ENCODE data around the gene KRT71. TPM values are rescaled to one million over a fixed set of nuclear protein-coding genes. Genes with fewer than 3 reads are reported as not detected.

The KRT71 gene
- total RNA-seq, 4 donors from 2014 or later = not detected

DNA sequence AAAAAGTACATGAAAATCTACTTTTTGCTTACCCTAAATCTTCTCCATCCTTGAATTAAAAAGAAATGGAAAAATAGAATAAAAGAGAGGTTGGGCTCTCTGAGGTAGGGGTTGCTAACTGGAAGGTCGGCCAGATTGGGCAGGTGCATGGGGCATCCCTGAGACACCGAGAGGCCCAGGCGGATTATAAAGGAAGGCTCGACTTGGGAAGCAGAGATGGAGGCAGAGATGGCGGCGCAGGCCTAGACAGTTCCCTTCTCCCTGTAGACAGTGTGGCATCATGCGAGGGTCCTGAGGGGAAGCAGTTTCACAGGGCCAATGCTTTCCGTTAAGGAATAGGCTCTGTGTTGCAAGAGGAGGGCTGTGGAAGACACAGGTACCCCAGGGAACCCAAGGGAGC is 24.4 kb upstream of the KRT71 start:
- peaks cover 0 to 5% (median 0%) of the 10 kb centered on the region in 4 donors for H3K27me3 ChIP-seq
- intact Hi-C loops (cut with DNase I) = loop anchor here (10.0 kb wide), 1 partner anchor 193 kb away; the partner anchor contains the start of gene KRT84
- WGBS, 2 donors = 89 to 92% methylated on average over 8 of the region's 8 CpGs
- H3K4me3 ChIP-seq = no peak overlapping the region
- TF ChIP-seq, protein P1, sequence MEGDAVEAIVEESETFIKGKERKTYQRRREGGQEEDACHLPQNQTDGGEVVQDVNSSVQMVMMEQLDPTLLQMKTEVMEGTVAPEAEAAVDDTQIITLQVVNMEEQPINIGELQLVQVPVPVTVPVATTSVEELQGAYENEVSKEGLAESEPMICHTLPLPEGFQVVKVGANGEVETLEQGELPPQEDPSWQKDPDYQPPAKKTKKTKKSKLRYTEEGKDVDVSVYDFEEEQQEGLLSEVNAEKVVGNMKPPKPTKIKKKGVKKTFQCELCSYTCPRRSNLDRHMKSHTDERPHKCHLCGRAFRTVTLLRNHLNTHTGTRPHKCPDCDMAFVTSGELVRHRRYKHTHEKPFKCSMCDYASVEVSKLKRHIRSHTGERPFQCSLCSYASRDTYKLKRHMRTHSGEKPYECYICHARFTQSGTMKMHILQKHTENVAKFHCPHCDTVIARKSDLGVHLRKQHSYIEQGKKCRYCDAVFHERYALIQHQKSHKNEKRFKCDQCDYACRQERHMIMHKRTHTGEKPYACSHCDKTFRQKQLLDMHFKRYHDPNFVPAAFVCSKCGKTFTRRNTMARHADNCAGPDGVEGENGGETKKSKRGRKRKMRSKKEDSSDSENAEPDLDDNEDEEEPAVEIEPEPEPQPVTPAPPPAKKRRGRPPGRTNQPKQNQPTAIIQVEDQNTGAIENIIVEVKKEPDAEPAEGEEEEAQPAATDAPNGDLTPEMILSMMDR (IDR thresholded peaks at IDR 0.05) = no peak
- TF ChIP-seq POLR2A (IDR thresholded peaks at IDR 0.05) = no peak
- no peak overlapping the region for H3K27ac ChIP-seq
- H3K36me3 ChIP-seq = no peaks in the 10 kb centered on the region
- peaks cover 19 to 49% (median 24%) of the 10 kb centered on the region in 3 donors for H3K4me1 ChIP-seq
- H3K9me3 ChIP-seq = no peaks in the 10 kb centered on the region
- DNase-seq = no peak

DNA sequence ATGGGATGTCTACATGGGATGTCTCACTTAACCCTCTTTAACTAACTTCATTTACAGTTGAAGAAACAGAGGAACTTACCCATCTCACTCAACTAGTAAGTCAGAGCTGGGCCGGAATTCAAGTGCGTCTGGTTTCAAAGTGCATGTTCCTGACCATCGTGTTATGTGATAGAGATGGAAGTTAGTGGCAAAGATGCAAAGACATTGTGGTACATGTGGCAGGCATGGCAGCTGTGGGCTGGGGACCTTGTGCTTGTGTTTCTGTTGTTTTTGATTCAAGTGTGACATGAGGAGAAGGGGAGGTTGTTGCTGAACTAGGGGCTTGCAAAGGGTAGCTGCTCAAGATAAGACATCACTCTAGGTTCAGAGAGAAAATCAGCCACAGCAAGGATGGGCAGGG is 23.0 kb upstream of the KRT71 start:
- H3K9me3 ChIP-seq = no peaks in the 10 kb centered on the region
- no peak overlapping the region for H3K27ac ChIP-seq
- H3K27me3 ChIP-seq = peaks cover 0 to 5% (median 0%) of the 10 kb centered on the region in 4 donors
- DNase-seq = no peak
- H3K4me1 ChIP-seq = peaks cover 7 to 35% (median 15%) of the 10 kb centered on the region in 3 donors
- TF ChIP-seq, protein P1 (IDR thresholded peaks at IDR 0.05) = no peak
- no peak for TF ChIP-seq POLR2A (IDR thresholded peaks at IDR 0.05)
- H3K4me3 ChIP-seq = no peak overlapping the region
- H3K36me3 ChIP-seq = no peaks in the 10 kb centered on the region
- intact Hi-C loops (cut with DNase I) = loop anchor here (10.0 kb wide), 1 partner anchor 191 kb away; the partner anchor contains the start of gene KRT84
- 90 to 93% methylated on average over 3 of the region's 3 CpGs for WGBS, 2 donors

DNA sequence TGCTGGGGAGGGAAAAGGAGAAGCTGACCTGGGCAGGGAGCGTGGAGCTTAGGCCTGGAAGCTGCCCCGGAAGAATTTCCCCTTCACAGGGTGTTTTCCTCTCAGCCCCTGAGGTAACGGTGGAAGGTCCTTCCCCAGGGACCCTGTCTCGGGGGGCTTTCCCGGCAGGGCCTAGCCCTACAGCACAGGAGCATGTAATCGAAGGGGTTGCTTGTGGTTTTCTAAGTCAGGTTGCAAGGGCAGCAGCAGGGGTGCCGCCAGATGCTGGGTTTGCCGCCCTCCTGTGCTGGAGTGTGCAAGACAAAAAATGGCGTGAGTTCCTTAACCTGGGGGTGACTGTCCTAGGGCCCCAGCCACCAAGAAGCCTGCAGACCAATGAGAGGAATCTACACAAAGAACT is 22.3 kb upstream of the KRT71 start:
- H3K4me3 ChIP-seq = no peak overlapping the region
- no peak overlapping the region for H3K27ac ChIP-seq
- 98 to 100% methylated on average over 2 to 7 of the region's 9 CpGs for WGBS, 2 donors
- TF ChIP-seq, protein P1 (IDR thresholded peaks at IDR 0.05) = no peak
- TF ChIP-seq POLR2A (IDR thresholded peaks at IDR 0.05) = no peak
- no peak for DNase-seq
- peaks cover 0 to 5% (median 0%) of the 10 kb centered on the region in 4 donors for H3K27me3 ChIP-seq
- H3K36me3 ChIP-seq = no peaks in the 10 kb centered on the region
- intact Hi-C loops (cut with DNase I) = loop anchor here (10.0 kb wide), 1 partner anchor 190 kb away; the partner anchor contains the start of gene KRT84
- peaks cover 5 to 28% (median 10%) of the 10 kb centered on the region in 3 donors for H3K4me1 ChIP-seq
- no peaks in the 10 kb centered on the region for H3K9me3 ChIP-seq

DNA sequence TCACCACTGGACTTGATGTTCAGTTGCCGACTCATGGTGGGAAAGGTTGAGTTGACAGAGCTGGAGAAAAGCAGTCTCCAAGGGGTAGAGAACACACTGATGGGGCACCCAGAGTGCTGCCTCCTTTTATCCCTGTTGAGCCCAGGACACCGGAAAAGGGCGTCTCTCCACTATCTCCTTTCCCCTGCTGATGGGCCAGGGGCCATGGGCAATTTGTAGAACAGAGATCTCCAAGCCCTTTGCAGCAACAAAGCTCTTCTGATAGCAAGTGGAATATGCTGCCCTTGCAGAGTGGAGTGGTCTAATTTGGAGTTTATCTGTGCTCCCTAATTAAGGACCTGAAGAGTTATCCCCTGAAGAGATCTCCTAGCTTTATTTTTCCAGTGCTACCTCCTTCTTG is 20.8 kb upstream of the KRT71 start, which contains the start of gene KRT74:
TSS of gene KRT74 (minus strand) at position 101 of the 400 bp plus-strand sequence. CDS start at position 35, 66 bp downstream.
- H3K36me3 ChIP-seq = no peaks in the 10 kb centered on the region
- peaks cover 0 to 16% (median 0%) of the 10 kb centered on the region in 4 donors for H3K27me3 ChIP-seq
- H3K4me3 ChIP-seq = no peak within 1 kb of the TSS
- 82 to 100% methylated on average over 3 of the region's 3 CpGs for WGBS, 2 donors
- DNase-seq = no peak
- H3K27ac ChIP-seq = no peak within 1 kb of the TSS
- H3K9me3 ChIP-seq = no peaks in the 10 kb centered on the region
- peaks cover 0 to 13% (median 0%) of the 10 kb centered on the region in 3 donors for H3K4me1 ChIP-seq
- intact Hi-C loops (cut with DNase I) = loop anchor here (10.0 kb wide), 1 partner anchor 189 kb away; the partner anchor contains the start of gene KRT84
- TF ChIP-seq, protein P1 (IDR thresholded peaks at IDR 0.05) = no peak
- TF ChIP-seq POLR2A (IDR thresholded peaks at IDR 0.05) = no peak

DNA sequence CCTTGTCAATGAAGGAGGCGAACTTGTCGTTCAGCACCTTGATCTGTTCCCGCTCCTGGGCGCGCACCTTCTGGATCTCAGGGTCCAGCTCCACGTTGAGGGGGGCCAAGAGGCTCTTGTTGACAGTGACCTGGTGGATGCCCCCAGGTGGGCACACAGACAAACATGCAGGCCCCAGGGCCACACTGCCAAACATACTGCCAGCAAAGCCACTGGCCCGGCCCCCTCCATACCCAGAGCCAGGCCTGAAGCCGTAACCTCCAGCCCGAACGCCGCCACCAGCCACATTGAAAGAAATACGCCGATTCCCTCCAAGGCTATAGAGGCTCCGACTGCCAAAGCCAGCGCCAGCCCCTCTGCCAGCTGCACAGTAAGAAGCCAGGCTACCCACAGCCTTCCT is 20.4 kb upstream of the KRT71 start:
- Histone ChIP-seq H3K9me3 (no peaks in the 10 kb centered on the region), H3K36me3 (no peaks in the 10 kb centered on the region), H3K27me3 (peaks cover 0 to 19% (median 0%) of the 10 kb centered on the region in 4 donors), H3K4me1 (peaks cover 0 to 8% (median 0%) of the 10 kb centered on the region in 3 donors), H3K27ac (no peak overlapping the region), H3K4me3 (no peak overlapping the region)
- TF ChIP-seq POLR2A (IDR thresholded peaks at IDR 0.05) = no peak
- no peak for DNase-seq
- intact Hi-C loops (cut with DNase I) = loop anchor here (10.0 kb wide), 1 partner anchor 189 kb away; the partner anchor contains the start of gene KRT84
- WGBS, 2 donors = 87 to 100% methylated on average over 6 to 10 of the region's 15 CpGs
